Activated CD8-positive, alpha-beta memory T cell treated with anti-CD3 and anti-CD28 coated beads, Interleukin-2, amount 50 U/mL, for 4 hours (primary cell): ENCODE measurements around the gene GLI1.
"Not testable (repeated sequence)": the region's sequence is repeated elsewhere in the genome, so short reads cannot be mapped to it uniquely, and the experiment has no call there.

Experiments used
- DNase-seq: peaks from one replicate; pipeline ENCODE4 v3.0.0-alpha.2; 2020

GLI1 gene

DNA sequence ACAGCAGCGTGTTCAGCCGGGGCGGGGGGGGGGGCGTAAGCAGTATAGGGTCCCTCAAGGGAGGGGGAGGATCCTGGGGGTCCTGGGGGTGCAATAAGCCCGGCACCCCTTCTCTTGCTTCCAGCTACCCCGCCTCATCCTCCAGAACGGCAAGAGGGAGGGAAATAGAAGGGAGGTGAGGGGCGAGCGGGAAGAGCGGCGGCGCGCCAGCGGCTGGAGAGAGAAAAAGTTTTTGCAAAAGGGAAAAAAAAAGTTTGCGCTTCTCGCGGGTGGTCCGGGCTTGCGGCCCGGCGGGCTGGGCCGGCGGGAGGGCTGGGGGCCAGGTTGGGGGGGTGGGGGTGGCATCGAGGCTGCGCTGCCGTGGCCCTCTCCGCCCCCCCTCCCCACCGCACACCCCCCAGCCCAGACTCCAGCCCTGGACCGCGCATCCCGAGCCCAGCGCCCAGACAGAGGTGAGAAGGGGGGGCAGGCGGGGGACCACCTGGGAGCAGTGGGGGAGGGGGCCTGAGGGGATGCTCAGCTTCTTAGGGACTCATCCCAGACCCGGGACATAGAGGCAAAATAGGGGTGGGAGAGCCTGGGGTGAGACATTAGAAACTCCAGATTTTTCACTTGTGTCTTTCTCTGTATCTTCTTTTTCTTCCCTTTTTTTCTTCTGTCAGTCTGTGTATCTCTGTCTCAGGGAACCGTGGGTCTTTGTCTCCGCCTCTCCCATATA is at the start of gene GLI1:
TSS of gene GLI1 (plus strand) at position 36 of the 718 bp plus-strand sequence. CDS start 3,907 bp downstream, outside the sequence.
- DNase-seq: no peak

- DNase-seq: no peak
Measured at GRCh38 chr12:57410534-57410933, 49.1 kb upstream of the GLI1 start.

GRCh38 chr12:57414160-57414559 is 45.4 kb upstream of the GLI1 start:
- DNase-seq: not testable (repeated sequence)

DNA sequence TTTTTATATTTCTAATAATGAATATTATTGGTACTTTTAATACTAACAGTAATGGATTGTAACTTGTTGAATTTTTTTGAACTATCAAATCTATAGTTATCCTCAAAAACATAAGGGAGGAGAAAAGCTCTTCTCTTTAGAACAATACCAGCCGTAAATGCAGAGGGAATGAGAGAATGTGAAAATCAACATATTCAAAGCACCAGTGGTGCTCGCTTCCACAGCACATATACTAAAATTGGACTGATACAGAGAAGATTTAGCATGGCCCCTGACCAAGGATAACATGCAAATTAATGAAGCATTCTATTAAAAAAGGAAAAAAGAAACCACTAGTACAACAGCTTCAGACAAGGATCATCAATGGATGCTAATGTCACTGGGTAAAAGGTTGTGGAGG is 44.5 kb upstream of the GLI1 start:
- DNase-seq: no peak

- no peak for DNase-seq
Measured at GRCh38 chr12:57416039-57416996, 43.3 kb upstream of the GLI1 start.

DNA sequence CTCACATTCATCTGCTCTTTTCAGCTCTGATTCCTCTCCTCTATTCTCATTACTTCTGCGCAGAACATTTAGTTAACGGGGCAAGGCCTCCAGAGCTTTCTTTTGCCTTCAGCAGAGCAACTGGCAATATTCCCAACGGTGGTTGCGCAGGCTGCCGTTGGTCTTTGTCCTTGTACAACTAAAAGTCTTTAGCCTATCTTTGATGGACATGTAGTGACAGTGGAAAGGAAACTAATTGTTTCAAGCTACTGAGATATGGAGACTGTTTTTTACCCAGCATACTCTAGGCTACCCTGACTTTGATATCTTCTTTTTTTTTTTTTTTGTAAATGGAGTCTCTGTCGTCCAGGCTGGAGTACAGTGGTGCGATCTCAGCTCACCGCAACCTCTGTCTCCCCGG is 41.3 kb upstream of the GLI1 start:
- no peak for DNase-seq

DNA sequence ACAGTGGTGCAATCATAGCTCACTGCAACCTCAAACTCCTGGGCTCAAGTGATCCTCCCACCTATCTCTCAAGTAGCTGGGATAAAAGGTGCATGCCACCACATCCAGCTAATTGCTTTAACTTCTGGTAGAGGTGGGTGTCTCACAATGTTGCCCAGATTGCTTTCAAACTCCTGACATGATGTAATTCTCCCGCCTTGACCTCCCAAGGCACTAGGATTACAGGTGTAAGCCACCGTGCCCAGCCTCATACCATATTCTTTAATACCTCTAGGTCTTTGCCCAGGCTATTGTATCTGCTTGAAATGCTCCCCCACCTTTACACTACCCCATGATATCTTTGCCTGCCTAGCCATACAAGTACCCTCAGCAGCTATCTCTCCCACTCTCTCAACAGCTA is 40.1 kb upstream of the GLI1 start:
- DNase-seq: no peak

- no peak for DNase-seq
Measured at GRCh38 chr12:57420482-57420881, 39.1 kb upstream of the GLI1 start.

GRCh38 chr12:57426948-57427347 is 32.6 kb upstream of the GLI1 start:
- DNase-seq: not testable (repeated sequence)

DNA sequence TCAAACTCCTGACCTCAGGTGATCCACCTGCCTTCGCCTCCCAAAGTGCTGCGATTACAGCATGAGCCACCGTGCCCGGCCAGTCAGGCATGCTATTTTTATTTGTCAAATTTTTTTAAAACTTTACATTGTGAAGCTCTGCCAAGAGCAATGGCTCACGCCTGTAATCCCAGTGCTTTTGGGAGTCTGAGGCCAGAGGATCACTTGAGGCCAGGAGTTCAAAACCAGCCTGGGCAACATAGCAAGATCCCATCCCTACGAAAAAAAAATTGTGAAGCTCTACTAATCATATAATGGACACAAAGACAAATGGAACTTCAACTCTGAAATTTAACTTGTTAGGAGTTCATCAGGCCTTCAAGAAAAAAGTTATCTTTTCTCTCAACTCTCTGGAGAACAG is 30.6 kb upstream of the GLI1 start:
- DNase-seq: no peak

DNA sequence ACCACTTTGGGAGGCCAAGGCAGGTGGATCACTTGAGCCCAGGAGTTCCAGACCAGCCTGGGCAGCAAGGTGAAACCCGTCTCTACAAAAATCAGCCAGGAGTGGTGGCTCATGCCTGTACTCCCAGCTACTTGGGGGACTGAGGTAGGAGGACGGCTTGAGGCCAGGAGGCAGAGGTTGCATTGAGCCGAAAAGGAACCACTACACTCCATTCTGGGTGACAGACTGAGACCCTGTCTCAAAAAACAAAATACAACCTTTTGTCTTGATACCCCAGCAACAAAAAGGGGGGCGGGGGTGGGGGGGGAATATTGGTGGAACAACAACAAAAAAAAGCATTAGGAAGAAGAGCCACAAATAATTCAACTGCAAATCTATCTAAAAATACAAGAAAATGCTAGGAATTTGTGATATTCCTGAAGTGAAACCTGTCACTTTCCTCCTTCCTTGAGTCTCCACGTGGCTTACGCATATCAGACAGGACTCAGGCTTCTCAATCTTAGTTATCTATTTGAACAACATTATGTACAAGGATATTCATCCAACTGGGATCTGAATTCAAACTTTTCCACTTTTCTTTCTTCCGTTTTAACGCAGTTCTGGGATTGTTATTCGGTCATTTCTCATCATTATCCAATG is 30.0 kb upstream of the GLI1 start:
- DNase-seq: no peak

GRCh38 chr12:57430112-57430930 is 29.3 kb upstream of the GLI1 start:
- DNase-seq: no peak

GRCh38 chr12:57430931-57431566 is 28.5 kb upstream of the GLI1 start, which contains the start of gene R3HDM2:
Gene R3HDM2 (minus strand): TSS chr12:57431043. CDS start chr12:57310428, 120,615 bp downstream.
- DNase-seq: peak; percentile 97

DNA sequence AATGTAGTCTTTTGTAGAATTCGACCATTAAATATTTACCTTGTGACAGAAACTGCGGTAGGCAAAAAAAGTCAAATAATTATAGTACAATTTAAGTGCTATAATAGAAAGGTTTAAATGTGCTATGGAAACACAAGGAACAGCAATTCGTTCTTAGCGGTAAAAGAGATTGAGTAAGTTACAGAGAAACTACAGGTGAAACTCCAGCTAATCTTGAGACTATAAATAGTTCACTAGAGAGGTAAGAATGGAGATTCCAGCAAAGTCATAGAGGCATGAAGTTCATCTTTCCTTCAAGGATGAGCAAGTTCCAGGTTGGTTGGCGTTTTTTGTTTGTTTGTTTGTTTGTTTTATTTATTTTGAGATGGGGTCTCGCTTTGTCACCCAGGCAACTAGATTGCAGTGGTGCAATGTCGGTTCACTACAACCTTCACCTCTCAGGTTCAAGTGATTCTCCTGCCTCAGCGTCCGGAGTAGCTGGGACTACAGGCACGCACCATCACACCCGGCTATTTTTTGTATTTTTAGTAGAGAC is 27.9 kb upstream of the GLI1 start:
- no peak for DNase-seq

DNA sequence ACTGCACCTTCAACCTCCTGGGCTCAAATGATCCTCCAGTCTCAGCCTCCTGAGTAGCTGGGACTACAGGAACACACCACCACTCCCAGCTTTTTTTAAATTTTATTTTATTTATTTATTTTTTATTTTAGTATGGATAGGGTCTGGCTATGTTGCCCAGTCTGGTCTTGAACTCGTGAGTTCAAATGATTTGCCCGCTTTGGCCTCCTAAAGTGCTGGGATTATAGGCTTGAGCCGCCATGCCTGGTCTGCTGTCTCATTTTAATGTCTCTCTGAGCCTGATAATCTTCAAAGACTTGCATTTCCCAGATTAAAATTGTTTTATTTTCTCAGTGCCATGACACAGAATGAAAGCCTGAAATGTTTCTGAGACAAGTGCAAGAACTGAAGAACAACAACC is 26.2 kb upstream of the GLI1 start:
- DNase-seq: no peak

- no peak for DNase-seq
Measured at GRCh38 chr12:57434517-57435223, 24.9 kb upstream of the GLI1 start, which contains the start of gene INHBC. Gene INHBC (plus strand): TSS chr12:57434784. CDS start chr12:57434887, 103 bp downstream.

- DNase-seq: no peak
Measured at GRCh38 chr12:57435293-57435692, 24.3 kb upstream of the GLI1 start.

- no peak for DNase-seq
Measured at GRCh38 chr12:57438400-57438799, 21.2 kb upstream of the GLI1 start.

DNA sequence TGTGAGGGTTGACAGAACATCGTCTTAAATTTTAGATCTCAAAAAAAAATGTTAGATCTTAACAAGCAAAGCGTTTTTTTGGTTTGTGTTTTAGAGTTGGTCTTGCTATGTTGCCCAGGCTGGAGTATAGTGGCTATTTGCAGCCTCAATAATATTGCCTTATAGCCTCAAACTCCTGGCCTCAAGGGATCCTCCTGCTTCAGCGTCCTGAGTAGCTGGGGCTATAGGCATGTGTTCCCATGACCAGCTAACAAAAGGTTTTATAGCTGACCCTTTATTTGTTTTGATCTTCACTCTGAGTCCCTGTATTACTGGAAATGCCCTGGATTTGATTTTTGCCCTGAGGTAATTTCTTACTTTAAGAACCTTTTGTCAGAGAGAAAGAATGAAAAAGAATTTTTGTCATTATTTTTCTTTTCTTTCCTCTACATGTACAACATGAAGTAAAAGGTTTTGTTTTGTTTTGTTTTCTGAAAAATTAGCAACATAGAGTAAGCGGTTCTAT is 19.8 kb upstream of the GLI1 start:
- DNase-seq: no peak

- DNase-seq: not testable (repeated sequence)
Measured at GRCh38 chr12:57441393-57441792, 18.2 kb upstream of the GLI1 start.
